Inflammatory macrophage treated with lipopolysaccharide for 1 hour (primary cell): Measurements from ENCODE around the gene AK8.

Experiments used
- DNase-seq, 2 donors: peaks; one replicate each; pipeline ENCODE4 v3.0.0-alpha.2; 2020 to 2022

AK8 gene

GRCh38 chr9:132824951-132825350 lies 53.1 kb downstream of the AK8 start:
- no peak for DNase-seq

GRCh38 chr9:132824151-132824550 lies 53.9 kb downstream of the AK8 start:
- DNase-seq, result no peak

DNA sequence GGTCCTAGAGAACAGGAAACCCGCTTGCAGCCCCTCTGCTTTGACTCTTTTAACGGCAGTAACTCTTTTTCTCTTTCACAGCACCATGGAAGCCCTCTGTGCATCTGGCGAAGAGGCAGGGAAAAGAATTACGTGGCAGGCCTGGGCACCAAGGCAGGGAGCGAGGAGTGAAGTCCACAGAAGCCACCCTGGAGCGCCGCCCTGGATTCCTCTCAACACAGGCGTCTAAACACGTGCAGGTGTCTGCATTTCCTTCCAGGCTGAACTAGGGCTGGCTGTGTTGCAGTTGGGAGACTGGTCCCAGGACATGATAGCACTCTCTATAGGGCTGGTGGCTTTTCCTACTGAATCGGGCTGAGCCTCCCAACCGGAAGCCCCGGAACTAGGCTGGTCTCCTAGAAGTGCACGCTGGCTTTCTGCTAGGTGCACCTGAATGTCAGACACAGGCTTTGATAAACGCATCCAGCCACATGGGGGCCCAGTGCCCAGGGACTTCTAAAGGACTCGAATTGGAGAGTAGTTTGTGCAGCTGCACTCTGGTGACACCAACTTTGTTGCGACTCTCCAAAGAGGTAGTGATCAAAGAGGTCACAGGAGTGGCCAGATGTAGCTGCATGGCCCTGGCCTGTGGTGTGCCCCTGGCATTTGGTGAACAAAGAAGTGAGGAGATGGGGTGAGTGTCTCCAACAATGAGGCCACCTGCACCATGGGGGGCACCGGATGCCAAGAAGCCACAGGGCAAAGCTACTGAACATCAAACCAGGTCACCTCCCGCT lies 54.5 kb downstream of the AK8 start:
- no peak for DNase-seq

- no peak for DNase-seq
Observed at GRCh38 chr9:132820169-132820944, 57.7 kb downstream of the AK8 start.

DNA sequence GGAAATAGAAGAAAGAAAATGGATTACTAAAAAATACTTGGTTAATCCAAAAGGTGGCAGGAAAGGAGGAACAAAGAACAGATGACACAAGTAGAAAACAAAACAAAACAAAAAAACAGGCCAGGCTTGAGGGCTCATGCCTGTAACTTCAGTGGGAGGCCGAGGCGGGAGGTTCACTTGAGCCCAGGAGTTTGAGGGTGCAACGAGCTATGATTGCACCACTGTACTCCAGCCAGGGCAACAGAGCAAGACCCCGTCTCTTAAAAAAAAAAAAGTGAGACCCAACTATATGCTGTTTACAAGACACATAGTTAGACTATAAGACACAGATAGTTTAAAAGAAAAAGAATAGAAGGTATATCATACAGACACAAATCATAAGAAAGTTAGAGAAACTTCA lies 59.5 kb downstream of the AK8 start:
- no peak for DNase-seq

GRCh38 chr9:132814937-132815336 lies 63.1 kb downstream of the AK8 start:
- DNase-seq, result no peak

DNA sequence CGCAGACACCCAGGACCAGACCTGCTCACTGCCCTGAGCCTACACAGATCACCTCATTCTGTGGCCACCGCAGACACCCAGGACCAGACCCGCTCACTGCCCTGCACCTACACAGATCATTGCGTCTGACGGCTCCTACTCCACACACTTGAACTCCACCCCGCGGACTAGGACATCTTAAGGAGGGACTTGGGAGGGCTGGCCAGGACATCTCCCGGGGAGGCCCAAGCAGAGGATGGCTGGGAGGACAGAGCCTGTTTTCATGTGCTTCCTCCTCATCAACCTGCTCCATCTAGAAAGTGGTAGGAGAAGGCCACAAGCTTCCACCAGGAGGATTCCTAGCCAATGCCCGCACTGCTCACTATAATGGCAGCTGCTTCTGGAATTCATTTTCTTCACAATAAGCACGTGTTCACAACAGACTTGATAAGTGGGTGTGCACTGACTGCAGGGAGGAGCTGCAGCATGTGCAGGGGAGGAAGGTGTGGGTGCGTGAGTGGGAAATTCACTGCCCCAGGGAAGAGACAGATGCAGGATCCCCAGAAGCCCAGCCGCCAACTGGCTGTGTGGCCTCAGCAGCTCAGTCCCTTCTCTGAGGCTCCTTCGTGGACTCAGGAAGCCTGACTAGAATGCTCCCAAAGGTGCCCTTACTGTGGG lies 64.8 kb downstream of the AK8 start:
- no peak for DNase-seq

DNA sequence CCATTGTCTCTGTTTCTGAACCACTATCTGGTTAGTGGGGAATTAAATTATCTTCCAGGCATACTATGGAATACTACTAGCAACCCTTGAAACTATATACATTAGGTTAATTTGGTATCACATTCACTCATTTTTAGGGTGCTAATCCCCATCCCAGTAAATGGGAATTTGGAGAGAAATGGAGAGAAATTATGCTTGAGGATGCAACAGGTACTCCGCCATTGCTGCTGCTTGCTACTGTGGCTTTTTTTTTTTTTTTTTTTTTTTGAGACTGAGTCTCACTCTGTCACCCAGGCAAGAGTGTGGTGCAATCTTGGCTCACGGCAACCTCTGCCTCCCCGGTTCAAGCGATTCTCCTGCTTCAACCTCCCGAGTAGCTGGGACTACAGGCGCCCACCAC lies 66.1 kb downstream of the AK8 start:
- DNase-seq, result no peak

DNA sequence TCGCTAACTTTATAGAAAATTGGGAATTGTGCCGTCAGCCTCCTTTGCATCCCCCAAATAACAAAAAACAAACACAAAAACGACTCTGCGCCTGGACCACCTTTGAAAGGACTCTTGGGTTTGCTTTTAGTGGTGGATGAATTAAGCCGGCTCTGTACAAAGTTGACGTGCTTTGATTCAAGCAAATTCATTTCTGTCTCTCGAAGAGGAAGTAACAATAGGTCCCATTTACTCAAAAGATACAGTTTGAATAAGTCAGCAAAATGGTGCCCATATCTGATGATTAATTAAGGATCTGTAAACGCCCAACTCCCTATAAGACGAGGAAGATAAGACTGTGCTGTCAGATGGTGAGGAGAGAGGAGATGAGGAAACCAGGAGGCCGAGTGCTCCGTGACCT lies 67.8 kb downstream of the AK8 start:
- no peak for DNase-seq

DNA sequence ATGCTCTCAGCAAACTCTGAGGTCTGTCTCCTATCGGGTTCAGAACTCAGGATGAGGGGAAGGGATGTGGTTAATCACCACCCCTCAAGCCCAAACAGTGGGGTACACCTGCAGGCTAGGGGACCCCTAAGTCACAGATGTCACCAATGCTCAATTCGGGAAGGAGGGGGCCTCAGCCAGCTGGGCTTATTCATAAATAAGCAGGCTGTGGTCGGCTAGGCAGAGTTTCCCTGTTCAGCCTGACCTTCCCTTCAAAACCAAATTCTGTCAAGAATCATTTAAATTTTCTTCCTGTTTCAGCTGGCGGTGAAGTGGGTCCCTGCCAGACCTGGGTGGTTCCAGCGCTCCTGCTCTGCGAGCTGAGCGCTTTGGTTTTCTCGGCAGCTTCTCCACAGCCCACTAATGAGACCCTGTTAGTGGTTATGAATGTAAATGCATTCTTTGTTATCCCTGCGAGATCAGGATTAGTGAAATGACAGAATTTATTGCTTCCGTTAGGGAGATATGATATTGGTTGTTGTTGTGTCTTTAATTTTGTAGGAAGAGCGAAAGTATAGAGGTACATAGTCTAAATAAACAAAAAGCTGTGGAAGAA lies 68.3 kb downstream of the AK8 start:
- DNase-seq, result no peak

DNA sequence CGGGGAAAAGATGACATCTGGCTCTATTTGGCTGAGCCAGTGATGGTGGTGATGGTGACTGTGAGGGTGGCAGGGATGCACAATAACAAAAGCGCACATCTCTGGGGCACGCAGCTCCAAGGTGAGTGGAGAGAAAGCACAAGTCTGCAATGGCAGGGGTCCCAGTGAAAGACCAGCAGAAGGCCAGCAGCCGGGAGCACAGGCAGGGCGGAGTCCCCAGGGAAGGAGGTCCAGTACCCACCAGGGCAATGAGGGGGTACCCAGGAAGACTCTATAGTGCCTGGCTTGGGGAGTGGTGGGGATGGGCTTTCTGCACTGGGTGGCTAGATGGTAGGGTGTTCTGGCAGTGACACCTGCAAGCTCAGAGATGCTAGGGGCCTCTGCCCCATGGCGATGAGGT lies 69.4 kb downstream of the AK8 start:
- no peak for DNase-seq

DNA sequence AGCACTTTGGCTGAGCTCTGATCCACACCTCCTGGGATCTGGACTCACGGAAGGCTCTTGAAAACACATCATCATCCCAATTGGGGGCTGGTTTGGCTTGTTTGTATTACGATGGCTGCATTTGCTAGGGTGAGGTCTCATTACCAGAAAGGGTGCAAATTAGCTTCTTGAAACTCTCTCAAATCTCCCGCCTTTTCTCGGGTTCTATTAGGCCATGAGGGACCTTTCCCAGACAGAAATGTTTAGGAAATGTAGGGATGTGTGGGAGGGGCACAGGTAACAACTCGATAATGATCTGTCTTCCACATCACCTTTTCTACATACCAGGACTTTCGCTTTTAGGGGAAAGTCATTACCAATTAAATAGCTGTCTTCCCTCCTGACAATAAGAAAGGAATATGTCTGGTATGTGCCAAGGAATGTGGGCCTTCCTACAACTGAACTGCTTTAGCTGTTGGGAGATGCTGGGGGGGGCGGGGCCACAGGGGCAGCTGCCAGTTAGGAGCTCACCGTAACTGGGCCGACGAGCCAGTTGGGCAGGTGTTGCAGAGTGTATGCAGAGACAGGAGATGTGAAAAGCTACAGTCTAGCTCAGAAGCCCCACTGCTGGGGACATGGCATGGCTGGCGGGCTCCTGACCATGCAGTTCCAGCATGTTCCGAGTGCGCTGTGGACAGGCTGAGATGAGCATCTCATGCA lies 71.2 kb downstream of the AK8 start:
- no peak for DNase-seq

GRCh38 chr9:132806306-132806705 lies 71.8 kb downstream of the AK8 start:
- no peak for DNase-seq

DNA sequence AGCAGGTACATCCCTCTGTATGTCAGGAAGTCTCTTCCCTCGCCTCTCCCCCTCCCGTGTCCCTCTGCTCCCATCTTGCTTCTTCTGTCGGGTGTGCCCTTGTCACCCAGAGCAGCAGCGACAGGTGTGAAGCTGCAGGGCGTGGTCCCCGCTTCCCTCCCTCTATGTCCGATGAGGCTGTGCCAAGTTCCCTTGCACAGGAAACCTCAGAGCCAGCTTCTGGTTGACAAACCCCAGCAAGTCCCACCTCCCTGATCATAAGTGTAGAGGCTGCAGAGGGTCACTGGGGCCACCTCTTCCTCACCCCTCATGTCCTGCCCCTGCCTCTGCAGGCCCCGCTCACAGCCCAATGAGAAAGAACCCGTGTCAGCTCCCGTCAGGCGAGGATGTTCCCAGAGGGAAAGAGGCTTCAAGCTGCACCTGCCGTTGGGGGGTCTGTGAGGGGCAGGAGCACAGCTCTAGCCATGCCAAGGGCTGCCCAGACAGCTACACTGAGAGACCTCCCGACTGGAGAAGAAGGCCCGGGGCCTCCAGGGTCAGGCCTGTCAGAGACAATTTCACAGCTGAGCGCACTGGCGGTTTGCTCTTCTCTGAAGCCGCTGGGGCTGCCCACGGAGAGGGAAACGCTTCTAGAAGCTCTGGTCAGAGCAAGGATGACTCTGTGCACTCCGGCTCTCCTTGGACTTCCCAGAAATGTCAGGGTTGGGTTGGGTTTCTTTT lies 73.3 kb downstream of the AK8 start:
- DNase-seq, result no peak

GRCh38 chr9:132802121-132802795 lies 75.8 kb downstream of the AK8 start:
- no peak for DNase-seq

DNA sequence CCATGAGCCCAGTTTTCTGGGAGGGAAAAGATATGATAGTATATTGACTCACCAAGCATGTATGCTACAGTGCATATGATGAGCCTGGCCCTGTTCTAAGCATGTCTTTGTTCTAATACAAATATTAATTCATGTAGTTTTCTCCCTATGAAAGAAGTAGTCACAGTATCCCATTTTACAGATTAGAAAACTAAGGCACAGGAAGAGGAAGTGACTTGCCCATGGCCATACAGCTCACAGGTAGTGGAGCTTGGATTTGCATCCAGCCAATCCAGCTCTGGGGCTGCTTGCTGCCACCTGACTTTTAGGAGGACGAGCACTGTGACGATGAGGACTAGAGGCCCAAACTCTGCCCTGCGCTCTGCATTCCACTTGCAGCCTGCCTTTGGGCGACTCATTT lies 76.4 kb downstream of the AK8 start:
- no peak for DNase-seq

DNA sequence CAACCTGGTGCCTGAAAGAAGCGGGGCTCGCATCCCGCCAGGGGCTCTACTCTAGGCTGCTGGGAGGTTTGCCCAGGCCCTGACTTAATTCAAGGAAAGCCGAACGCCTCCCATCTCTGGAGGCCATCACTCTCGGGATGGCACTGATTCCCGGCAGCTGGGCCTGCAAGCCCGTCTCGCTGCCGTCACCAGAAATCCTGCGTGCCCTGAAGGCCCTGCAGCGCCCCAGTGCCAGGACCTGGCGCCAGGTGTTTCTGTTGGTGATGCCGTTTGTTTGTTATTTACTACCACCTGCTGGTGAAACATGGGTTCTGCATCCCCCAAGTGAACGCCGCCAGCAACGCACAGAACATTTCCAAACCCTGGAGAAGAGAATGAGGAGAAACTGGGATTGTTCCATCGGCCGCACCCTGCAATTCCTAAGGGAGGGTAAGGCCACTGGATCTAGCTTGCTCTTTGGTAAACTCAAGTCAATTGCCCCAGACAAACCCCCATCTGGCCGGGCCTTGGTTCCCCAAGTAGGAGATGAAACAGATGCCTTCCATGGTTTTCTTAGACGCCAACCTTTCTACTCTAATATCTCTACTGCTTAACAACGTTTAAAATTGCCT lies 77.9 kb downstream of the AK8 start:
- DNase-seq, result peak; percentile 54 to 72

GRCh38 chr9:132798817-132799790 lies 79.0 kb downstream of the AK8 start:
- peak in 1 of 2 donors; percentile 15 for DNase-seq

DNA sequence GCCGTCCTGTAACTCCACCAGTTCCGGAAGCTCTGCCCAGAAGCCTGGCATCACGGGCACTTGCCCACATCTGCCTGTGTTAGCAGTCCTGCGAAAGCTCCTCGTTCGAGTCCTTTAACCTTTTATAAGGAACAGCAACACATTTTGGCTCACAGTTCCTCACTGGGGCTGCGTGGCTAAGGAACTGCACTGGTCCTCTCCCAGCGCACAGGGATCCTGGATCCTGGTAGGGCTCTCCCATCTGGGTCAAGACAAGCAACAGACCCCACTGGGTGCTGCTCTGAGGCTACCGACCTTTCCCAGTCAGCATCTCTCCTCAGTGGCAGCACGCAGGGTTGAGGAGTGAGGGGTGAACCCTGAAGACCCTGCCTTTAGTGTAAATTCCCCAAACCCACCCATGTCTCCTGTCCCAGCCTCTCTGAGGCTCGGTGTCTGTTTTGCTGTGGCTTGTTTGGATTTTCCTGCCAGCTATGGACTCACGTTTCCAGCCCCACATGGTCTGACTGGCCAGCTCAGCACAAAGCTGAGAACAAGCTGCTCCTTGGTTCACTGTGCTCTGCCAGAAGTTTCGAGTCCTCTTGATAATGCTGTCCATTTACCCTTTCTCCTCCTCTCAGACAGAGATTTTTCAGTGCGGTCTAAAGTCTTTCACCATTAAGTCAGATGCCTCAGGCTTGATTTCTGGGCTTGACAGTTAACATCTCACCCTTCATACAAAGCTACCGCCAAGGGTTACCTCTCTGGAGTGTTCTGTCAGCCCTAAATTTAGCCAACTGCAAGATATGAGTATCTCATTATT lies 80.0 kb downstream of the AK8 start:
- DNase-seq, result no peak
